ENCODE data around the gene SLC15A4.
A peak's percentile ranks its signal among the peaks of the same experiment; 100 is the strongest.
"Not testable (repeated sequence)": the region's sequence is repeated elsewhere in the genome, so short reads cannot be mapped to it uniquely, and the experiment has no call there.

The SLC15A4 gene

DNA sequence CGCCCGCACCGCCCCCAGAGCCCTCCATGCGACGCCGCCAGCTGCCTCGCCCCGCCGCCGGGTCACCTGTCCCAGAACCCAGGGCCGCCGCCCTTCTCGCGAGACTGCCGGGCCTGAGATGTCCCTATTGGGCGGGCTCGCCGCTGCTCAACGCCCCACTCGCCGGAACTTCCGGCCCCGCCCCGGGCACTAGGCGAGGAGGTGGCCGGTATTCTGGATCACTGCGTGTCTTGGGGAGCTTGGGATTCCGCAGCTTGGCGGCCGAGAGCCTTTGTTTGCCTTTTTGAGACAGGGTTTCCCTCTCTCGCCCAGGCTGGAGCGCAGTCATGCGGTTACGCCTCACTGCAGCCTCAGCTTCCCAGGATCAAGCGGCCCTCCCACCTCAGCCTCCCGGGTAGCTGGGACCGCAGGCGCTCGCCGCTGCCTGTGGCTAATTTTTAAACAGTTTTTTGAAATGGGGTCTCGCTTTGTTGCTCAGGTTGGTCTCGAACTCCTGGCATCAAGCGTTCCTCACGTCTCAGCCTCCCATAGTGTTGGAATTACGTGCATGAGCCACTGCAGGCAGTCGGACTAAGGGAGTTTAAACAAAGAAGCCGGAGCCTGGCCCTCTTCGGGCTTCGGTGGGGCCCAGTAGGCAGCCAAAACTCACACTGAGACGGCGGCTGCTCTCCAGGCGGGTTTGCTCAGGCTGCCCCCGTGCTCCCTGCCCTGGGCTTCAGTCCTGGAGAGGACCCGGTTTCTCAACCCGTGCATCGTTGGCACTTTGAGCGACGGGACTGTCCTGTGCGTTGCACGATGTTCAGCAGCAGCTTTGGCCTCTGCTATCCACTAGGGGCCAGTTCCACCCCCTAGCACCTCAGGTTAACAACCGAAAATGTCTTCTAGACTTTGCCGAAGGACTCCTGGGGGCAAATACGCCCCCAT lies at the start of gene SLC15A4:
Gene SLC15A4, minus strand, starts transcription at position 43 of the 924 bp plus-strand sequence. Its CDS starts 15 bp downstream, at position 28.
- peak; percentile 94 for DNase-seq (ENCODE audit: low spot score)

DNA sequence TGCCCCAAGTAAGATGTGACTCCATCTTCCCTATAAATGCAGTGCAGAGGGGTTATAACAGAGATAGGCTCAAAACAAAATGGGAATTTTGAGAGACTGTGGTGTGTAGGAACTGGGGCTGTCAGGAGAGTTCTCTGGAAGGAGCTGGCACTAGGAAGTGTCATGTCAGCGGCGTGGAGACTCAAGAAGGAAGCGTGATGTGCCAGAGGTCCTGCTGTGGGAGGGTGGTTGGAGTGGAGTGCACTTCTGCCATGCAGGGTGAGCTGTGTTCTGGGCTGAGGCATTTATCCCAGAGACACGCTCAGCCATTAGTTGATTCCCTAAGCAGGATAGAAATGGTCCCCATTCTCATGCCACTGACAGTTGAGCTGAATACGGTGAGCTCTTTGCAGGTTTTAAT lies 48.5 kb upstream of the SLC15A4 start:
- DNase-seq (ENCODE audit: low spot score): peak; percentile 38

DNA sequence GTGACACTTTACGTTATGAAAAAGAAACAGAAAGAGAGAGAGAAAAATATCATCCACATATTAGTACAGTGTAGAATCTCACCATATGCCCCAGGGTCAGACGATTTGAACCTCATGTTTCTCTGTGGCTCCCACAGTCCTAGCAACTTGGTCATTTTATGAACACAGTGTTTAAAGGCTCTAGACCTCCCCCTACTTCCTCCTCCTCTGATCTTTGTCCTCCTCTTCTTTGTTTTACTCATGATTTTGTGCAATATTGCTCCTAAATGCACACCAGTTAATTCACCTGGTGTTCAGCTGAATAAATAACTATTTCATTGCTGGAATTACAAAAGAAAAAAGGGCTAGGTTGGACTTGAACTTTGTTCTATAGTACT lies 47.7 kb upstream of the SLC15A4 start:
- DNase-seq (ENCODE audit: low spot score): no peak

DNA sequence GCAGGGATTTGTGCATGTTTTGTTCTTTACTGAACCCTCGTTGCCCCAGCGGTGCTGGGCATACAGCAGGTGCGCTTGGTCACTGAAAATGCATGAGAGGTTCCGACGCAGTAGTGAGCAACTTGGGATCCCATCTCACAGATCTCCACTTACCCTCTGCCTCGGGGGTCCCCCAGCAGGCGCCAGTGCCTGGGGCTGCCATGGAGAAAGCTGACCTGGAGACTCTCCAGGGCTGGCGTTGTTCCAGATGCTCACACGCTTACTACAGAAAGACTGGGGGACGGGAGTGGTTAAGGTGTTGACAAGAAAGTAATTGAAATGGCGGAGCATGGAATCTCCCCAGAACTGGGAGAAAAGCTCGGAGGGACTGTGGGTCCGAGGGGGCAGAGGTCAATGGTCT lies 43.7 kb upstream of the SLC15A4 start:
- no peak for DNase-seq (ENCODE audit: low spot score)

DNA sequence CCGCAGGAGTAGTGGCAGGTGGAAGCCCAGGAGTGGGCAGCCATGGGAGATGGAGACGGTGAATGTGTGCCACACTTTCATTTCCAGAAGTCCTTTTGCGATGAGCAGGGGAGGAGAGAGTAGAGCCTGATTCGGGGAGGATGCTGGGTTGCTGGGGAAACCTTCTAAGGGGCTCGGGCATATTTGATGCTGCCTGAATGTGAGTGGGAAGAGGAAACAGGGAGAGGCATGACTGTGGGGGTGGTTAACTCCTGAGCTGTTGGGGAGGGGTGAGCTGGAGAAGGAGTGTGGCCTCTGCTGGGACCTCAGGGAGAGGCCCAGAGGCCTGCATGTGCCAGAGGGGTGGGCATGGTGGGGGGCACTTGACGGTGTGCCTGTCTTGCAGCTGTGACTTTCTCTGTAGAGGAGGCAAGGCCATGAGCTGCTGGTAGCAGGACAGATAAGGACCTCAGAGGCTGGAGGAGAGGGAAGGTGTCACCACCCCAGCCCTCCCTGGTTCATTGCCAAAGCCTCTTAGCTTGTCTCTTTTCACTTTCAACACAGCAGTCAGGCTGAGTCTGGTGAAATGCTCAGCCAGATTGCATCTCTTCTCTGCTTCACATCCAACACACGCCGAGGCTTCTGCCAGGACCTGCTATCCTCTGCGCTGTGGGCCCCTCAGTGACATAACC lies 40.9 kb upstream of the SLC15A4 start:
- DNase-seq (ENCODE audit: low spot score): peak; percentile 63

DNA sequence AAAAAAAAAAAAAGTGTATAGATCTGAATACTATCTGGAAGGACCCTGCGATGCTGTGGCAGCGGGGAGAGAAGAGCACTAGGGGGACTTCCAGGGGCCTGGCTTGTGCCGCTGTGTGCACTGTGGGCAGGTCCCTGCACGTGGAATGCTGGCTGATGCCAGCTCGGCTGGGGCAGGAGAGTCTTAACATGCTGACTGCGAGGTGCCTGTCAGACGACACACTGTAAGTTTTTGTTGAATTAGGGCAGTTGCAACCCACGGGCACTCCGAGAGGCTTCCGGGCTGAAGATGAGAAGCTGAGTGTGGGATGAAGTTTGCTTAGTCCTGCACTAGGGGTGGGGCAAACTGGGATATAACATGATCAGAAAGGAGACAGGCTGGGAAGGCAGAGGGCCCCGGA lies 40.2 kb upstream of the SLC15A4 start:
- DNase-seq (ENCODE audit: low spot score): no peak

DNA sequence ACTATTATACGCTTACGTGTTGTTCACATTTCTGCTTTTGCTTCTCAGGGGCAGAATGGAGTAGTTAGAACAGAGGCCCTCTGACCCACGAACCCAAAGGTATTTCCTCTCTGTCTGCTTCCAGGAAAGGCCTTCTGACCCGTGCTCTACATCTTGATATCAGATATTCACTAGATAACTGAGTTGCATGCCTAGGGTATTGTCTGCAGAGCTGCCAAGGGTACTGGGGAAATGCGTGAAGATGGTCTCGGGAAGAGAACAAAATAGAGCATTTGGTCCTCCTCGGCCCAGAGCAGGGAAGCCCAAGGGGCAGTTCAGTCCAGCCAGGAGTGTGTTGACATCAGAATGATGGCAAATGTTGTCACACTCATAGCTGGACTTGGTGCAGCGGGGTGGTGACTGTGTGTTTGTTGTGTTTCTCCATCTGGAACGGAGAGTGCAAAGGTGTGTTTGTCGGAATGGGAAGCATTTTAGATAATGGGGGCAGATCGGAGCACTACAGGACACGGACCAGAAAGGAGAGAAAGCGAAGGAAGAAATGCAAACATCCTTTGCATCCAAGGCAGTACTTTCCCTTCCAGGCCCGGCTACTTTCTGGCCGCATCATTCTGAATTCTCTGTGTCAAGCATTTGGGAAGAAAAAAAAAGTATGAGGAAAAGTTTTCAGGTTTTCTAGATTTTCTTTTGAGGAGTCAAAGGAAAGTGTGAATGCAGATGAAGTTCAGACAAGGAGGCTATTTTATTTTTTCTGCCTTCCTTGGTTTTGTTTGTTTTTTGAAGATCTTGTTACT lies 37.7 kb upstream of the SLC15A4 start:
- no peak for DNase-seq (ENCODE audit: low spot score)

DNA sequence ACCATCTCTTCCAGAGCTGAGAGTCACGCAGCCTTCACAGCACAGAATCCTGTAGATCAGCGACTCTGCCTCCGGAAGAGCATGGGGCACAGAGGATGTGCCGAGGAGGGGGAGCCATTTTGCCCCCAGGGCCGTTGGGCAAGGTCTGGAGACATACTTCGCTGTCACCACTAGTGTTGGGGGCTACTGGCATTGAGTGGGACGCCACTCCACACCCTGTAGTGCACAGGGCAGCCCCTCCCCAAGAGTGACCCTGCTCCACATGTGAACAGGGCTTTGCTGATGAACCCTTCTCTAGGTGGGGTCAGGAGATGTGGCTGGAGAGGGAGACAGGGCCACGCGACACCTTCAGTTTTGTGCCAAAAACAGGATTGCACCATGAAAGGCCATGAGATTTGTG lies 35.6 kb upstream of the SLC15A4 start:
- no peak for DNase-seq (ENCODE audit: low spot score)

DNA sequence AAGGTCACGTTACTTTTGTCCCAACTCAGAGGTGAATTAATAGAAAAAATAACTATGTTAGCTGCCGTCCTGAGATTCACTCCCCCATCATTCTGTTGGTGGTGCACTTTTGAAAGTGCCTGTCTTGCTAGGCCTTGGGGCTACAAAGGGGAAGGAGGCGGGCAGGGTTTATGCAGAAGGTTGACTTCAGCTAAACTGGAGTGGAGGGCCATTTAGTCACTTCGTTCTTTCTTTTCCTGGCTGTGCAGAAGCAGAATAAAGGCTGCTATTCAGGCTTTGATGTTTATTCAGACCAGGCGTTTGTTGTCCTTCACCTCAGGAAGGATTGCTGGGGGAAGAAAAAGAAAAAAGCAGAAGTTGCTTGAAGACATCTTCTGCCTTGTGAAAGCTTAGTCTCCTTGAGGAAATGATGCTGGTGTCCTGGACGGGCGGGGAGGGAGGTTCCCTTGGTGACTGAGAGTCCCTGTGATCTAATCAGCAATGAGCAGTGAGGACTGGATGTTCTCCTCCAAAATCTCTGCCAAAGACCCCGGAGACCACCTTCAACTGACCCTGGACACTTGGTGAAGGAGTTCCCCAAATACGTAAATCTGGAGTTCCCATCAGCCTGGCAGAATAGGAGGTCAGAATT lies 33.5 kb upstream of the SLC15A4 start:
- DNase-seq (ENCODE audit: low spot score): peak; percentile 9

DNA sequence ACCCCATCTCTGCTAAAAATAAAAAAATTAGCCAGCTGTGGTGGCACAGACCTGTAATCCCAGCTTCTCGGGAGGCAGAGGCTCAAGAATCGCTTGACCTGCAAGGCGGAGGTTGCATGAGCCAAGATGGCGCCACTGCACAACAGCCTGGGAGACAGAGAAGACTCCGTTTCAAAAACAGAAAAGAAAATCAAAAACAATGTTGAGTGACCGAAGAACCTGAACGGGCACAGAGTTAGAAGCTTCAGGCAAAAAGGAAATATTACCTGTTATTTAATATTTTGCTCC lies 33.0 kb upstream of the SLC15A4 start:
- no peak for DNase-seq (ENCODE audit: low spot score)

DNA sequence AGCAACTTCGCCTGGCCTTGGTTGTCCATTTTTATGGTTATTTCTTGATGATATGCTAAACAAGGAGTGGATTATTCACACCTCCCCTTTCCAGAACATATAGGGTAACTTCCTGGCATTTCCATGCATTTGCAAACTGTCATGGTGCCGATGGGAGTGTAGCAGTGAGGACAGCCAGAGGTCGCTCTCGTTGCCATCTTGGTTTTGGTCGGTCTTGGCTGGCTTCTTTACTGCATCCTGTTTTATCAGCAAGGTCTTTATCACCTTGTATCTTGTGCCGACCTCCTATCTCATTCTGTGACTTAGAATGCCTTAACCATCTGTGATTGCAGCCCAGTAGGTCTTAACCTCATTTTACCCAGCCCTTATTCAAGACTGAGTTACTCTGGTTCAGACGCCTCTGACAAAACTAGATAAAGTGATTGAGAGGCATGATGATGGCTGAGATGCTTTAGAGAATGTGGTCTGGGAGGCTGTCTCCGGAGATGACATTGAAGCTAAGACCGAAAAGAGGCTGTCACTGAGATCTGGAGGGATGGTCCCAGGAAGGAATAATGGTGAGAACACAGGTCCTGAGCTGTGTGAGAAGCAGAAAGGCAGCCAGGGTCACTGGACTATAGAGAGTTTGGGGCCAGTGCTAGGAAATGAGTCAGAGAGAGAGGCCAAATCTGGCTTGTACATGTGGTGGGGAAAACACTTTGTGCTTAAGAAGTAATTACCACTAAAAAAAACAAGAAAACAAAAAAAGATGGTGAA lies 32.5 kb upstream of the SLC15A4 start:
- no peak for DNase-seq (ENCODE audit: low spot score)

DNA sequence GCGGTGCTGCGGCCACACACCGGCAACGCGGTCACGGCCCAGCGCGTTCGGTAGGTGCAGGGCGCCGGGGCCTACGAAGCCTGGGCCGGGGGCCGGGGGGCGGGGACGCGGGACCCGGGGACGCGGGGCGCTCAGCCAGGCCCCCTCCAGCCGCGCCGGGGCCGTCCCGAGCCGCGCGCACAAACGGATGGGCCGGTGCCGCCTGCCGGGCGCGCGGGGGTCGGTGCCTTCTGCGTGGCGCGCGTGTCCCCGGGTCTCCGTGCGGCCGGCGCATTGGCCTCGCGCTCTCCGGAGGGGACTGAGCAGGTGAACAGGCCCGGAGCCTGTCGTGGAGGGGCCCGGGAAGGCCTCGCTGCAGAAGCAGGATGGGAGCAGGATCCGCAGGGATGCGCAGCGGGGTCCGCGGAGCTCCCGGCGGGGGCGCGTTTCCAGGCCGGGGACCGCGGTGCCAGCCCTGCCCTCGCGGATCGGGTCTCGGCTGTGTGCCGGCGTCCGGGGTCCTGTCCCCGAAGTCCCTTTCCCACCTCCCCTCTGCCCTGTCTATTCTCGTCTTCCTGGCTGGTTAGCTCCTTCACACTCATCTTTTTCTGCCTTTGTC lies 29.9 kb upstream of the SLC15A4 start:
- no peak for DNase-seq (ENCODE audit: low spot score)

DNA sequence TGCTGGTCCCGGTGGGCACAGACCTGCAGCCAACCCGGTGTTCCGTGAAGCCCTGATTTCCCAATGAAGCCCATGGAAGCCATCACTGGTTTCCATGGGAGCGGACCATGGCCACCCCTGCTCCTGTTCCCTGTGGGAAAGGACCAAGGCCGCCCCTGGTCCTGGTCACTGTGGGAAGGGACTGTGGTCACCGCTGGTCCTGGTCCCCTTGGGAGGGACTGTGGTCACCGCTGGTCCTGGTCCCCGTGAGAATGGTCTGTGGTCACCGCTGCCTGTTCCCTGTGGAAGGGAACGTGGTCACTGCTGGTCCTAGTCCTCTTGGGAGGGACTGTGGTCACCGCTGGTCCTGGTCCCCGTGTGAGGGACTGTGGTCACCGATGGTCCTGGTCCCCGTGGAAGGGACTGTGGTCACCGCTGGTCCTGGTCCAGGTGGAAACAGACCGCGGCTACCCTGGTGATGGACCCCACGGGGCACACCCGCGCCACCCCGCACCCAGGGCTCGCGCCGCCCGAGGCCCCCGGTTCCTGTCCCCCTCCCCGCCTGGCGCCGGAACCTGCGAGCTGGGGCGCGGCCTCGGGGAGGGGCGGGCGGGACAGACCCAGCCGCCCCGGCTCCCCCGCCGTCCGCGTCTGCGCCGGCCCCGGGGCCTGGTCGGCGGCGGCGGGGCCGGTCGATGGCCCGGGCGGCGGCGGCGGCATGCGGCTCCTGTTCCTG lies 29.3 kb upstream of the SLC15A4 start, which contains the start of gene GLT1D1:
Gene GLT1D1, plus strand, starts transcription at position 594 of the 715 bp plus-strand sequence. Its CDS starts 104 bp downstream, at position 698.
- no peak for DNase-seq (ENCODE audit: low spot score)

DNA sequence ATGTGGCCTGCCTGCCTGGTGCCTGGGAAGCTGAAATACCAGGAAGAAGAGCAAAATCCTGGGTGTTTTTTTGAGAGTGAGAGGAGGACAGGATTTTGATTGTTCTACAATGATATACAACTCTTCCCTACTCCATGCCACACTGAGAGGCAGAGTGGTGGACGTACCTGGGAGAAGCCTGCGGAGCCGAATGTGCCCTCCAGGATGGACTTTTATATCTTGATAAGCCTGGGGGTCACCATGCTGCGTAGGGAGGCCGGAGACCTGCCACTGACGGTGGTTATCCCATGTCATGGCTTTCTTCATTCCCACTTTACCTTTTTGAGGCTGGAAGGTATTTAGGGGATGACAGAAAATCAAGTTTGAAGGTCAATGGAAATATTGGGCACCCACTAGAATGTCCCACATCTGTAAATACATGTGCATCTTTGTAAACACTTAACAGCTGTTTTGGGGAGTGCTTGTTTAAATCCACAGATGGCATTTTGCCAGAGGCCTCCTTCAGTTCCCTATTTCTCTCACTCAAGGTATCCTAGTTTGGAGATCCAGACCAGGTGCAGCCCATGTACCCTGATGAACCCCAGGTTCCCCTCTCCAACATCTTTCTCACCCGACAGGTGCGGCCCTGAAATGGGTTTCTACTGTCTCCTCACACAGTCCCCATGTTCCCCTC lies 28.4 kb upstream of the SLC15A4 start:
- DNase-seq (ENCODE audit: low spot score): no peak

DNA sequence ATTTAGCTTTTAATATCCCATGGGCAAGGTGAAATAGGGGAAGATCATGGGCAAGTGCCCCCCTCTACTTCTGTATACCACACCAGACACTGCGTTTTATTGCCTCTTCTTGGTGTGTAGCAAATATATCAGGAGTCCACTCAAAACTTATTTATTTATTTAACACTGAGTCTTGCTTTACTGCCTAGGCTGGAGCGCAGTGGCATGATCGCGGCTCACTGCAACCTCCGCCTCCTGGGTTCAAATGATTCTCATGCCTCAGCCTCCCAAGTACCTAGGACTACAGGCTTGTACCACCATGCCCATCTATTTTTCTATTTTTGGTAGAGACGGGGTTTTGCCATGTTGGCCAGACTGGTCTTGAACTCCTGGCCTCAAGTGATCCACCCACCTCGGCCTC lies 27.7 kb upstream of the SLC15A4 start:
- not testable (repeated sequence) for DNase-seq (ENCODE audit: low spot score)

DNA sequence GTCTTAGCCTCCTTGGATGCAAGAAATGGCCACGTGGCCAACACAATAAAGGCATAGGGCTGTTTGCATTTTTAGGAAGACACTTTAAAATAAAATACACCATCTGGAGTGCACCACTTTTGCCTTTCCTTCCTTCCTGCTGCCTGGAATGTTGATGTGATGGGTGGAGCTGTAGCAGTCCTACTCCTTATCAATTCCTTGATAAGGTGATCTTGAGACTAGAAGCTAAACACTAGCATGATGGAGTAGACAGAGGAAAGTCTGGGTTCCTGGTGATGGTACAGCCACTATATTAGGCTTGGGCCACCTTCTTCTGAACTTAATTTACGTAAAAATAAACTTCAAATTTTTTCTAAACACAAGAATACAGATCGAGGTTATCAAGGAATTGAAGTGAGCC lies 26.6 kb upstream of the SLC15A4 start:
- no peak for DNase-seq (ENCODE audit: low spot score)

DNA sequence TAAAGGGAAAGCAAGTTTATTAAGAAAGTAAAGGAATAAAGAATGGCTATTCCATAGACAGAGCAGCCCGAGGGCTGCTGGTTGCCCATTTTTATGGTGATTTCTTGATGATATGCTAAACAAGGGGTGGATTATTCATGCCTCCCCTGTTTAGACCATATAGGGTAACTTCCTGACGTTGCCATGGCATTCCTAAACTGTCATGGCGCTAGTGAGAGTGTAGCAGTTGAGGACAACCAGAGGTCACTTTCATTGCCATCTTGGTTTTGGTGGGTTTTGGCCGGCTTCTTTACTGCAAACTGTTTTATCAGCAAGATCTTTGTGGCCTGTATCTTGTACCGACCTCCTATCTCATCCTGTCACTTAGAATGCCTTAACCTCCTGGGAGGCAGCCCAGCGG lies 26.0 kb upstream of the SLC15A4 start:
- not testable (repeated sequence) for DNase-seq (ENCODE audit: low spot score)

DNA sequence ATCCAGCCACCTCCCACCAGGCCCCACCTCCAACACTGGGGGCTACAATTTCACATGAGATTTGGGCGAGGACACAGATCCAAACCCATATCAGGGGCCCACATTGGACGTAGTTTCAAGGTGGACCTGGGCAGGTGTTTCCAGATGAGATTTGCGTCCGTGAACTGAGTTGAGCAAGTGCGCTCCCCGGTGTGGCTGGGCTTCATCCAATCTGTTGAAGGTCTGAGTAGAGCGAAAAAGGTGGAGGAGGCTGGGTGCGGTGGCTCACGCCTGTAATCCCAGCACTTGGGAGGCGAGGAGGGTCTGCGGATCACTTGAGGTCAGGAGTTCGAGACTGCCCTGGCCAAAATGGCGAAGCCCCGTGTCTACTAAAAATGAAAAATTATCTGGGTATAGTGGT lies 24.6 kb upstream of the SLC15A4 start:
- DNase-seq (ENCODE audit: low spot score): no peak

DNA sequence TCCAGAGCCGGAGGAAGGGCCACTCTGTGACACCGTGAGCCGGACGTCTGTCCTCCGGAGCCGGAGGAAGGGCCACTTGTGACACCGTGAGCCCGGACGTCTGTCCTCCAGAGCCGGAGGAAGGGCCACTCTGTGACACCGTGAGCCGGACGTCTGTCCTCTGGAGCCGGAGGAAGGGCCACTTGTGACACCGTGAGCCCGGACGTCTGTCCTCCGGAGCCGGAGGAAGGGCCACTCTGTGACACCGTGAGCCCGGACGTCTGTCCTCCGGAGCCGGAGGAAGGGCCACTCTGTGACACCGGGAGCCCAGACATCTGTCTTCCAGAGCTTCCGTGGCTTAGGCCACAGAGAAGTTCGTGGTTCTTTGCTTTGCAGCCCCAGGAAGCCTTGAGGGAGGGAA lies 22.9 kb upstream of the SLC15A4 start:
- not testable (repeated sequence) for DNase-seq (ENCODE audit: low spot score)
